OCI-LY1 (cell line): ENCODE results near the gene SEPTIN8.

Experiments
- CTCF ChIP-seq: fragments of 200-600 bp; sonication (generic), shearing (Covaris generic); IDR thresholded peaks from 2 replicates; pipeline ENCODE4 v1.5.1; 2017; ENCODE audit warnings: mild to moderate bottlenecking, antibody characterized with exemption, low read length, moderate library complexity, mixed read lengths
- EZH2 ChIP-seq: fragments of 200-600 bp; sonication (generic), shearing (Covaris generic); IDR thresholded peaks from 2 replicates; pipeline ENCODE4 v1.8.0; 2017; ENCODE audit warnings: borderline replicate concordance, mixed run types, mild to moderate bottlenecking, antibody characterized with exemption, low read length, moderate library complexity, mixed read lengths

GRCh38 chr5:132742626-132743025, 34.4 kb downstream of the SEPTIN8 start:
- no peak for TF ChIP-seq CTCF
- TF ChIP-seq EZH2 = no peak
